SK-N-SH treated with all-trans-retinoic acid at 6 μM for 48 hours (cell line): ENCODE measurements around the gene PAX3.

Source experiments
- CSDC2 ChIP-seq: fragments of 250-450 bp; sonication (Bioruptor Pico); IDR thresholded peaks from 2 replicates; pipeline ENCODE4 v1.5.0; 2020; ENCODE audit warnings: mild to moderate bottlenecking, moderate library complexity
- ESRRG ChIP-seq: fragments of 250-450 bp; sonication (Bioruptor Pico); IDR thresholded peaks from 2 replicates; pipeline ENCODE4 v1.6.1; 2021; ENCODE audit warnings: mild to moderate bottlenecking
- OSR1 ChIP-seq: fragments of 250-450 bp; sonication (Bioruptor Pico); IDR thresholded peaks from 2 replicates; pipeline ENCODE4 v1.8.0; 2022; ENCODE audit warnings: moderate library complexity, mild to moderate bottlenecking, inconsistent platforms
- PATZ1 ChIP-seq: fragments of 250-450 bp; sonication (Bioruptor Pico); IDR thresholded peaks from 2 replicates; pipeline ENCODE4 v1.8.0; 2020; ENCODE audit warnings: mild to moderate bottlenecking, moderate library complexity, borderline replicate concordance
- TCF4 ChIP-seq: fragments of 250-450 bp; sonication (Bioruptor Pico); IDR thresholded peaks from 2 replicates; pipeline ENCODE4 v1.8.0; 2021; ENCODE audit warnings: mild to moderate bottlenecking, moderate library complexity, borderline replicate concordance
- TSHZ2 ChIP-seq: fragments of 250-450 bp; sonication (Bioruptor Pico); IDR thresholded peaks from 2 replicates; pipeline ENCODE4 v1.5.0; 2020; ENCODE audit warnings: mild to moderate bottlenecking, moderate library complexity
- ZC3H10 ChIP-seq: fragments of 250-450 bp; sonication (Bioruptor Pico); IDR thresholded peaks from 2 replicates; pipeline ENCODE4 v1.5.1; 2021; ENCODE audit warnings: mild to moderate bottlenecking, moderate library complexity
- ZFP30 ChIP-seq: fragments of 450-650 bp; formaldehyde crosslinking; IDR thresholded peaks from 2 replicates; pipeline ENCODE4 v1.5.0; 2022; ENCODE audit warnings: mild to moderate bottlenecking, moderate library complexity
- ZNF565 ChIP-seq: fragments of 450-650 bp; formaldehyde crosslinking; conservative IDR thresholded peaks from 2 replicates; pipeline ENCODE4 v1.5.0; 2020; ENCODE audit warnings: low read depth, mild to moderate bottlenecking, moderate library complexity
- ZNF70 ChIP-seq: fragments of 450-650 bp; formaldehyde crosslinking; IDR thresholded peaks from 2 replicates; pipeline ENCODE4 v1.5.0; 2020; ENCODE audit warnings: mild to moderate bottlenecking, moderate library complexity
- ZNF8 ChIP-seq: fragments of 450-650 bp; formaldehyde crosslinking; IDR thresholded peaks from 2 replicates; pipeline ENCODE4 v1.5.0; 2020; ENCODE audit warnings: mild to moderate bottlenecking, moderate library complexity
- TF ChIP-seq, protein P1 (sequence below): fragments of 250-450 bp; sonication (Bioruptor Pico); IDR thresholded peaks from 2 replicates; pipeline ENCODE4 v1.8.0; 2021; ENCODE audit warnings: low read depth, mild to moderate bottlenecking, moderate library complexity, borderline replicate concordance
- TF ChIP-seq, protein P2 (sequence below): fragments of 250-450 bp; sonication (Bioruptor Pico); IDR thresholded peaks from 2 replicates; pipeline ENCODE4 v1.5.1; 2021; ENCODE audit warnings: mild to moderate bottlenecking, moderate library complexity
- TF ChIP-seq, protein P3 (sequence below): fragments of 250-450 bp; sonication (Bioruptor Pico); IDR thresholded peaks from 2 replicates; pipeline ENCODE4 v1.5.1; 2020; ENCODE audit warnings: low read depth, mild to moderate bottlenecking, moderate library complexity

DNA sequence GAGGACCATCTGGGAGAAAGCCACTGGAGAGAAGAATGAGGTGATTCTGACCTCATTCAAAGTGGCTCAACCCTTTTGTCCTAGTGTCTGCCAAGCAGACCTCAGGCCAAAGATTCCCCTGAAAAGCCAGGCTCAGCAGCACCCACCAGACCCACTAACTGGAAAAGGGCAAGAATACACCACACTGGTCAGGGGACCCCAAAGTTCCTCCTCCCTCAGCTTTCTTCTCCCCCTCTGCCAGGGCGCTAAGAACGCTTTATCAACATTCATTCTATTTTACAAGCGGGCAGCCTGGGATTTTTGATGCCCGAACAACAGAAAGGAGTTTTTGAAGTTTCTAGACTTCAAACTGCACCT, 7.3 kb downstream of the PAX3 start:
- TF ChIP-seq, protein P1, sequence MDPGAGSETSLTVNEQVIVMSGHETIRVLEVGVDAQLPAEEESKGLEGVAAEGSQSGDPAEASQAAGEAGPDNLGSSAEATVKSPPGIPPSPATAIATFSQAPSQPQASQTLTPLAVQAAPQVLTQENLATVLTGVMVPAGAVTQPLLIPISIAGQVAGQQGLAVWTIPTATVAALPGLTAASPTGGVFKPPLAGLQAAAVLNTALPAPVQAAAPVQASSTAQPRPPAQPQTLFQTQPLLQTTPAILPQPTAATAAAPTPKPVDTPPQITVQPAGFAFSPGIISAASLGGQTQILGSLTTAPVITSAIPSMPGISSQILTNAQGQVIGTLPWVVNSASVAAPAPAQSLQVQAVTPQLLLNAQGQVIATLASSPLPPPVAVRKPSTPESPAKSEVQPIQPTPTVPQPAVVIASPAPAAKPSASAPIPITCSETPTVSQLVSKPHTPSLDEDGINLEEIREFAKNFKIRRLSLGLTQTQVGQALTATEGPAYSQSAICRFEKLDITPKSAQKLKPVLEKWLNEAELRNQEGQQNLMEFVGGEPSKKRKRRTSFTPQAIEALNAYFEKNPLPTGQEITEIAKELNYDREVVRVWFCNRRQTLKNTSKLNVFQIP = no peak
- TF ChIP-seq PATZ1 (CRISPR knock-in tag) (no peak), ZNF70 (CRISPR knock-in tag) (no peak), CSDC2 (no peak), ZFP30 (CRISPR knock-in tag) (no peak), ESRRG (CRISPR knock-in tag) (no peak), ZNF8 (CRISPR knock-in tag) (no peak), ZNF565 (CRISPR knock-in tag) (no peak), TSHZ2 (CRISPR knock-in tag) (no peak), ZC3H10 (no peak), TCF4 (CRISPR knock-in tag) (no peak), OSR1 (CRISPR knock-in tag) (no peak)
- TF ChIP-seq, protein P2, sequence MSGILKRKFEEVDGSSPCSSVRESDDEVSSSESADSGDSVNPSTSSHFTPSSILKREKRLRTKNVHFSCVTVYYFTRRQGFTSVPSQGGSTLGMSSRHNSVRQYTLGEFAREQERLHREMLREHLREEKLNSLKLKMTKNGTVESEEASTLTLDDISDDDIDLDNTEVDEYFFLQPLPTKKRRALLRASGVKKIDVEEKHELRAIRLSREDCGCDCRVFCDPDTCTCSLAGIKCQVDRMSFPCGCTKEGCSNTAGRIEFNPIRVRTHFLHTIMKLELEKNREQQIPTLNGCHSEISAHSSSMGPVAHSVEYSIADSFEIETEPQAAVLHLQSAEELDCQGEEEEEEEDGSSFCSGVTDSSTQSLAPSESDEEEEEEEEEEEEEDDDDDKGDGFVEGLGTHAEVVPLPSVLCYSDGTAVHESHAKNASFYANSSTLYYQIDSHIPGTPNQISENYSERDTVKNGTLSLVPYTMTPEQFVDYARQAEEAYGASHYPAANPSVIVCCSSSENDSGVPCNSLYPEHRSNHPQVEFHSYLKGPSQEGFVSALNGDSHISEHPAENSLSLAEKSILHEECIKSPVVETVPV = no peak
- TF ChIP-seq, protein P3, sequence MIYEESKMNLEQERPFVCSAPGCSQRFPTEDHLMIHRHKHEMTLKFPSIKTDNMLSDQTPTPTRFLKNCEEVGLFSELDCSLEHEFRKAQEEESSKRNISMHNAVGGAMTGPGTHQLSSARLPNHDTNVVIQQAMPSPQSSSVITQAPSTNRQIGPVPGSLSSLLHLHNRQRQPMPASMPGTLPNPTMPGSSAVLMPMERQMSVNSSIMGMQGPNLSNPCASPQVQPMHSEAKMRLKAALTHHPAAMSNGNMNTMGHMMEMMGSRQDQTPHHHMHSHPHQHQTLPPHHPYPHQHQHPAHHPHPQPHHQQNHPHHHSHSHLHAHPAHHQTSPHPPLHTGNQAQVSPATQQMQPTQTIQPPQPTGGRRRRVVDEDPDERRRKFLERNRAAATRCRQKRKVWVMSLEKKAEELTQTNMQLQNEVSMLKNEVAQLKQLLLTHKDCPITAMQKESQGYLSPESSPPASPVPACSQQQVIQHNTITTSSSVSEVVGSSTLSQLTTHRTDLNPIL (CRISPR knock-in tag) = no peak
